Mesothelial cell of epicardium (in vitro differentiated cells): ENCODE results near the gene IQGAP1. TPM values are rescaled to one million over a fixed set of nuclear protein-coding genes. Genes with fewer than 3 reads are reported as not detected.

ENCODE experiments used
- DNase-seq, 2 experiments: peaks; one replicate each; pipeline ENCODE4 v3.0.0; 2021; ENCODE audit warnings: low spot score in 2 of 2; ENCODE audit not compliant: unreplicated experiment in 2 of 2
- H3K27ac Mint-ChIP-seq: 2 replicates; pipeline ENCODE4 v1.8.0; 2021; ENCODE audit warnings: mixed read lengths
- H3K27me3 Mint-ChIP-seq: 2 replicates; pipeline ENCODE4 v1.8.0; 2021; ENCODE audit warnings: low read depth, mixed read lengths
- H3K36me3 Mint-ChIP-seq: 2 replicates; pipeline ENCODE4 v1.8.0; 2021; ENCODE audit warnings: mixed read lengths
- H3K4me1 Mint-ChIP-seq: 2 replicates; pipeline ENCODE4 v1.8.0; 2021; ENCODE audit warnings: mixed read lengths
- H3K4me3 Mint-ChIP-seq: 2 replicates; pipeline ENCODE4 v1.8.0; 2021; ENCODE audit warnings: mild to moderate bottlenecking, moderate library complexity, mixed read lengths
- H3K9me3 Mint-ChIP-seq: 2 replicates; pipeline ENCODE4 v1.8.0; 2021; ENCODE audit warnings: mixed read lengths
- total RNA-seq: library from RNA; stranded (reverse); gene quantifications from 3 replicates; pipeline ENCODE4 v1.2.1, GENCODE V29; 2021
- TF ChIP-seq, protein P1 (sequence below): fragments of 200-600 bp; sonication (generic); IDR thresholded peaks from one replicate; pipeline ENCODE4 v1.5.0; 2021; ENCODE audit warnings: antibody characterized with exemption; ENCODE audit not compliant: unreplicated experiment

IQGAP1 gene
- total RNA-seq, 1 donor from 2014 or later, result 110 TPM

GRCh38 chr15:90423801-90424319, 35.8 kb downstream of the IQGAP1 start:
- TF ChIP-seq, protein P1, sequence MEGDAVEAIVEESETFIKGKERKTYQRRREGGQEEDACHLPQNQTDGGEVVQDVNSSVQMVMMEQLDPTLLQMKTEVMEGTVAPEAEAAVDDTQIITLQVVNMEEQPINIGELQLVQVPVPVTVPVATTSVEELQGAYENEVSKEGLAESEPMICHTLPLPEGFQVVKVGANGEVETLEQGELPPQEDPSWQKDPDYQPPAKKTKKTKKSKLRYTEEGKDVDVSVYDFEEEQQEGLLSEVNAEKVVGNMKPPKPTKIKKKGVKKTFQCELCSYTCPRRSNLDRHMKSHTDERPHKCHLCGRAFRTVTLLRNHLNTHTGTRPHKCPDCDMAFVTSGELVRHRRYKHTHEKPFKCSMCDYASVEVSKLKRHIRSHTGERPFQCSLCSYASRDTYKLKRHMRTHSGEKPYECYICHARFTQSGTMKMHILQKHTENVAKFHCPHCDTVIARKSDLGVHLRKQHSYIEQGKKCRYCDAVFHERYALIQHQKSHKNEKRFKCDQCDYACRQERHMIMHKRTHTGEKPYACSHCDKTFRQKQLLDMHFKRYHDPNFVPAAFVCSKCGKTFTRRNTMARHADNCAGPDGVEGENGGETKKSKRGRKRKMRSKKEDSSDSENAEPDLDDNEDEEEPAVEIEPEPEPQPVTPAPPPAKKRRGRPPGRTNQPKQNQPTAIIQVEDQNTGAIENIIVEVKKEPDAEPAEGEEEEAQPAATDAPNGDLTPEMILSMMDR, result no peak
- peaks cover 54% of the 10 kb centered on the region for H3K4me1 Mint-ChIP-seq
- DNase-seq, result no peak
- H3K9me3 Mint-ChIP-seq, result no peaks in the 10 kb centered on the region
- no peak overlapping the region for H3K4me3 Mint-ChIP-seq
- no peaks in the 10 kb centered on the region for H3K27me3 Mint-ChIP-seq
- H3K27ac Mint-ChIP-seq, result peak overlapping the region; percentile 54
- H3K36me3 Mint-ChIP-seq, result peaks cover 11% of the 10 kb centered on the region

- no peak for DNase-seq
- TF ChIP-seq, protein P1, result no peak
- H3K27me3 Mint-ChIP-seq, result no peaks in the 10 kb centered on the region
Measured at GRCh38 chr15:90425726-90426346, 37.8 kb downstream of the IQGAP1 start.

GRCh38 chr15:90427185-90427584, 39.1 kb downstream of the IQGAP1 start:
- peaks cover 16% of the 10 kb centered on the region for H3K36me3 Mint-ChIP-seq
- H3K27me3 Mint-ChIP-seq, result no peaks in the 10 kb centered on the region
- no peaks in the 10 kb centered on the region for H3K9me3 Mint-ChIP-seq
- TF ChIP-seq, protein P1, result no peak
- no peak for DNase-seq
- H3K27ac Mint-ChIP-seq, result peak overlapping the region; percentile 56
- H3K4me1 Mint-ChIP-seq, result peaks cover 41% of the 10 kb centered on the region
- no peak overlapping the region for H3K4me3 Mint-ChIP-seq

More at GRCh38 chr15:90425726-90426346, 37.8 kb downstream of the IQGAP1 start:
- Mint-ChIP-seq H3K36me3 (peaks cover 16% of the 10 kb centered on the region), H3K27ac (peak overlapping the region; percentile 87), H3K4me1 (peaks cover 47% of the 10 kb centered on the region), H3K4me3 (no peak overlapping the region), H3K9me3 (no peaks in the 10 kb centered on the region)

GRCh38 chr15:90432253-90432652, 44.2 kb downstream of the IQGAP1 start:
- H3K27me3 Mint-ChIP-seq, result no peaks in the 10 kb centered on the region
- H3K27ac Mint-ChIP-seq, result peak overlapping the region; percentile 35
- peaks cover 22% of the 10 kb centered on the region for H3K36me3 Mint-ChIP-seq

DNA sequence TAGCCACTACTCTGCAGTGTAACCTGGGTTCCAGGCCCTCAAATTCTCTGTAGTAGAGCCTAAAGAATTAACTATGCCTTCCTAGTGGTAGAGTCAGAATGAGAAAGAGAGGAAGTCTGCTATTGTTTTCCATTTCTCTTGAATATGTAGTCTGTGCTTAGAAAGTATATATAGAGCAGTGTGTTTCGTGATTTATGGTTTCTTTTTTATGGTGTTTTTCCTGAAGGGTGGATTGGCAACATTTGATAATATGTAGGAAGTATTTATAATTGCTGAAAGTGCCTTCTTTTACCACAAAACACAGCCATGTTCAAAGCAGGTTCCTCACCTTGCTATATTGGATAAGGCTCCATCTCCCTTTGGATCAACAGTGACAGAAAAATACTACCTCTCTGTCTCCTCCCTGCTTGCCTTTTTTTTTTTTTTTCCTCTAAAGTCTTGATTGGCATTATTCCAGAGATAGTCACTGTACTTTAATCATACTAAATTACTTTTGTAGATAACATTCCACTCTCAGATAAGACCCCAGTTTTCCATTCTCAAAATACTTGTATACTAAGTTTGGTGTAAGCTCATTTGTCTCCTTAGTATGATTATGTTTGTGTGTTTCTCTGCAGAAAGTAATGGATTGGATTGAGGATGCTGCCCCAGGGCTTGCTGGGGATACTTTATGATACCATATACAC, 47.8 kb downstream of the IQGAP1 start:
- Mint-ChIP-seq H3K27ac (peak overlapping the region; percentile 91), H3K36me3 (peaks cover 15% of the 10 kb centered on the region), H3K4me1 (peaks cover 45% of the 10 kb centered on the region), H3K4me3 (no peak overlapping the region), H3K27me3 (no peaks in the 10 kb centered on the region), H3K9me3 (no peaks in the 10 kb centered on the region)
- no peak for DNase-seq
- TF ChIP-seq, protein P1, result no peak

More at GRCh38 chr15:90432253-90432652, 44.2 kb downstream of the IQGAP1 start:
- DNase-seq, result no peak
- H3K4me3 Mint-ChIP-seq, result no peak overlapping the region
- no peaks in the 10 kb centered on the region for H3K9me3 Mint-ChIP-seq
- TF ChIP-seq, protein P1, result no peak
- H3K4me1 Mint-ChIP-seq, result peaks cover 46% of the 10 kb centered on the region
